HFF-Myc (cell line): Measurements from ENCODE around the gene UVRAG.
"Not testable (repeated sequence)": the region's sequence is repeated elsewhere in the genome, so short reads cannot be mapped to it uniquely, and the experiment has no call there.

Source experiments
- DNase-seq: peaks from one replicate; pipeline ENCODE4 v3.0.0-alpha.2; 2011; ENCODE audit warnings: low read depth; ENCODE audit errors: extremely low read depth
- H3K4me3 ChIP-seq: replicated peaks from 2 replicates; pipeline ENCODE4 v1.5.1; 2011; ENCODE audit warnings: low read depth, mild to moderate bottlenecking, control low read depth, low read length
- TF ChIP-seq, protein P1 (sequence below): IDR thresholded peaks from 2 replicates; pipeline ENCODE4 v1.5.1; 2012; ENCODE audit warnings: mild to moderate bottlenecking, low read depth, low read length, control low read depth; ENCODE audit errors: missing control alignments

The UVRAG gene

GRCh38 chr11:76074148-76075095, 259.4 kb downstream of the UVRAG start:
- no peak for DNase-seq
- TF ChIP-seq, protein P1, sequence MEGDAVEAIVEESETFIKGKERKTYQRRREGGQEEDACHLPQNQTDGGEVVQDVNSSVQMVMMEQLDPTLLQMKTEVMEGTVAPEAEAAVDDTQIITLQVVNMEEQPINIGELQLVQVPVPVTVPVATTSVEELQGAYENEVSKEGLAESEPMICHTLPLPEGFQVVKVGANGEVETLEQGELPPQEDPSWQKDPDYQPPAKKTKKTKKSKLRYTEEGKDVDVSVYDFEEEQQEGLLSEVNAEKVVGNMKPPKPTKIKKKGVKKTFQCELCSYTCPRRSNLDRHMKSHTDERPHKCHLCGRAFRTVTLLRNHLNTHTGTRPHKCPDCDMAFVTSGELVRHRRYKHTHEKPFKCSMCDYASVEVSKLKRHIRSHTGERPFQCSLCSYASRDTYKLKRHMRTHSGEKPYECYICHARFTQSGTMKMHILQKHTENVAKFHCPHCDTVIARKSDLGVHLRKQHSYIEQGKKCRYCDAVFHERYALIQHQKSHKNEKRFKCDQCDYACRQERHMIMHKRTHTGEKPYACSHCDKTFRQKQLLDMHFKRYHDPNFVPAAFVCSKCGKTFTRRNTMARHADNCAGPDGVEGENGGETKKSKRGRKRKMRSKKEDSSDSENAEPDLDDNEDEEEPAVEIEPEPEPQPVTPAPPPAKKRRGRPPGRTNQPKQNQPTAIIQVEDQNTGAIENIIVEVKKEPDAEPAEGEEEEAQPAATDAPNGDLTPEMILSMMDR = no peak
- H3K4me3 ChIP-seq = no peak overlapping the region

GRCh38 chr11:76075716-76076115, 260.7 kb downstream of the UVRAG start:
- DNase-seq = no peak
- H3K4me3 ChIP-seq = no peak overlapping the region
- TF ChIP-seq, protein P1 = no peak

DNA sequence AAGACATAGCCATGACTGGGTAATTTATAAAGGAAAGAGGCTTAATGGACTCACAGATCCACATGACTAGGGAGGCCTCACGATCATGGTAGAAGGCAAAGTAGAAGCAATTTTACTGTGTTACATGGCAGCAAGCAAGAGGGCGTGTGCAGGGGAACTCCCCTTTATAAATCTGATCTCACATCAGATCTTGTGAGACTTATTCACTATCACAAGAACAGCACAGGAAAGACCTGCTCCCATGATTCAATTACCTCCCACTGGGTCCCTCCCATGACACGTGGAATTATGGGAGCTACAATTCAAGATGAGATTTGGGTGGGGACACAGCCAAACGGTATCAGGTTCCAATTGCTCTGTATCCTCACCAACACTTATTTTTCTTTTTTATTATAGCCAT, 261.2 kb downstream of the UVRAG start:
- not testable (repeated sequence) for H3K4me3 ChIP-seq, DNase-seq

DNA sequence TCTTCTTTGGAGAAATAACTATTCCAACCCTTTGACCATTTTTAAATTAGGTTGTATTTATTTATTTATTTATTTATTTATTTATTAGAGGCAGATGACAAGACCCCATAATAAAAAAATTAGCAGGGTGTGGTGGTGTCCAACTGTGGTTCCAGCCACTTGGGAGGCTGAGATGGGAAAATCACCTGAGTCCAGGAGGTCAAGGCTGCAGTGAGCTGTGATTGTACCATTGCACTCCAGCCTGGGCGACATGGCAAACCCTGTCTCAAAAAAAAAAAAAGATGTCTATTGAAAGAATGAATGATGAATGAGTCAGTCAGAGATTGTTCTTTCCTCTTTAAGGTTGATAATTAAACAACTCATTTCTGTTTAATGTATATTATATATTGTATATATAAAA, 261.7 kb downstream of the UVRAG start:
- TF ChIP-seq, protein P1 = no peak
- DNase-seq = no peak
- no peak overlapping the region for H3K4me3 ChIP-seq

GRCh38 chr11:76077575-76078150, 262.7 kb downstream of the UVRAG start:
- DNase-seq = no peak
- TF ChIP-seq, protein P1 = no peak

DNA sequence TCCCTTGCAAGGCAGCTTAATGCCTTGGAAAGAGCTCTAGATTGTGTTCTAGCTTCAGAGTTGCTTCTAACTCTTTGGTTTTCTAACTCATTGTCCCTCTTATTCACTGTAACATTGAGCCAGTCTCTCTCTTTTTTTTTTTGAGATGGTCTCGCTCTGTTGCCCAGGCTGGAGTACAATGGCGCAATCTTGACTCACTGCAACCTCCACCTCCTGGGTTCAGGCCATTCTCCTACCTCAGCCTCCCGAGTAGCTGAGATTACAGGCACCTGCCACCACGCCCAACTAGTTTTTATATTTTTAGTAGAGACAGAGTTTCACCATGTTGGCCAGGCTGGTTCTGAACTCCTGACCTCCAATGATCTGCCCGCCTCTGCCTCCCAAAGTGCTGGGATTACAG, 266.1 kb downstream of the UVRAG start:
- not testable (repeated sequence) for DNase-seq

More at GRCh38 chr11:76077575-76078150, 262.7 kb downstream of the UVRAG start:
- no peak overlapping the region for H3K4me3 ChIP-seq

DNA sequence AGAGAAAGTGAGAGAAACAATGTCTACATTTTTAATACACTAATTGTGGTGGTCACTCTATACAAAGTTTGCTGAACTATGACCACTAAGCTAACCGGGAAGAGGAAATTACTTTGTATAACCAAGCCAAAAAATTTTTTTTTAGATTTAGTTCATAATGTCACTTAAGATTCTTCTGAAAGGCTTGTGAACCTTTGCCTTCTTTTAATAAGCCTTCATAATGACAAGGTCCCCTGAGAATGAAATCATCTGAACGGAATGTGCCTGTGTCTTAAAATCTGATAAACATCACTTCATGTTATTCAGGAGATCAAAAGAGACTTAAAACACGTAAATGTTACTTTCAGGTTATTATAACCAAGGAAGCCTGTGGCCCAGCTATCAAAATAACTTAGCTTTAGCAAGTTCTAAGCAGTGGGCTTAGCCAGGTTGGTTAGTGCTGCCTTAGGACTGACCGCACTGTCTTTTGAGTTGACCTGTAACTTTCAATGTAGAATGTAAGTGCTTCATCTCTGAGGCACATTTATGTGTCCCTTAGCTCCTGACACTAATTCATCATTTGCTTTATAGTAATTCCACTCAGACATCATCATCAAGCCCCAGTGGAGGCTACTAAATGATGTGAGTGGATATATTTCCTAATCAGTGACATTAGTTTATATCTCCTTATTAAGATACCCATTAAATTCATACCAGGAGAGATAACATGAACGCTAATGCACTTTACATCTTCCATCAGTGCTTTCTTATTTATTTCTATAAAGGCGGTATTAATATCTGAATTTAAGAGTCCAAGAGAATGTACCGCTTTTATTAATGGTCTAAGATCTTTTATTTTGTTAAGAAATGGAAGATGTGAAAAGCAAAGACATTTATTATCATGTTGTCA, 268.8 kb downstream of the UVRAG start:
- no peak overlapping the region for H3K4me3 ChIP-seq
- TF ChIP-seq, protein P1 = no peak
- DNase-seq = no peak

More for the DNA sequence above, 266.1 kb downstream of the UVRAG start:
- not testable (repeated sequence) for H3K4me3 ChIP-seq
